Astrocyte (in vitro differentiated cells and primary cell): ENCODE data around the gene TMEM87B. TPM values are rescaled to one million over a fixed set of nuclear protein-coding genes. Genes with fewer than 3 reads are reported as not detected.

Experiments
- DNase-seq: peaks from one replicate; pipeline ENCODE4 v3.0.0-alpha.2; 2010; ENCODE audit warnings: low read depth
- FAIRE-seq: peaks from 2 replicates; lab custom pipeline; 2011; peaks lifted over from hg19 to GRCh38; lab: Jason Lieb, UNC
- H2AFZ ChIP-seq: 2 replicates; pipeline ENCODE4 v1.6.0; 2012; ENCODE audit warnings: low read depth, low read length, inconsistent platforms
- H3K27ac ChIP-seq: 2 replicates; pipeline ENCODE4 v1.5.1; 2011; ENCODE audit warnings: low read depth, low read length, inconsistent platforms
- H3K27me3 ChIP-seq: 2 replicates; pipeline ENCODE4 v1.6.0; 2011; ENCODE audit warnings: low read length, inconsistent platforms; ENCODE audit not compliant: insufficient read depth
- H3K36me3 ChIP-seq: 2 replicates; pipeline ENCODE4 v1.5.1; 2011; ENCODE audit warnings: low read length, inconsistent platforms; ENCODE audit not compliant: insufficient read depth
- H3K4me1 ChIP-seq: 2 replicates; pipeline ENCODE4 v1.5.1; 2011; ENCODE audit warnings: low read length, inconsistent platforms; ENCODE audit not compliant: insufficient read depth
- H3K4me2 ChIP-seq: 2 replicates; pipeline ENCODE4 v1.6.0; 2012; ENCODE audit warnings: low read length, inconsistent platforms
- H3K4me3 ChIP-seq: 2 replicates; pipeline ENCODE4 v1.5.1; 2011; ENCODE audit warnings: low read depth, mild to moderate bottlenecking, low read length, inconsistent platforms; ENCODE audit not compliant: insufficient read depth
- H3K79me2 ChIP-seq: 2 replicates; pipeline ENCODE4 v1.6.0; 2012; ENCODE audit warnings: mild to moderate bottlenecking, low read length, inconsistent platforms; ENCODE audit not compliant: insufficient read depth
- H3K9ac ChIP-seq: 2 replicates; pipeline ENCODE4 v1.6.0; 2012; ENCODE audit warnings: mild to moderate bottlenecking, low read length, inconsistent platforms
- H3K9me3 ChIP-seq: 2 replicates; pipeline ENCODE4 v1.5.1; 2012; ENCODE audit warnings: low read depth, mild to moderate bottlenecking, low read length, inconsistent platforms; ENCODE audit not compliant: insufficient read depth
- H4K20me1 ChIP-seq: 2 replicates; pipeline ENCODE4 v1.6.0; 2012; ENCODE audit warnings: low read length, inconsistent platforms; ENCODE audit not compliant: insufficient read depth
- H3K27ac Mint-ChIP-seq: one replicate; pipeline ENCODE4 v1.8.0; 2021; ENCODE audit warnings: mild to moderate bottlenecking, mixed read lengths; ENCODE audit not compliant: unreplicated experiment
- H3K27me3 Mint-ChIP-seq: one replicate; pipeline ENCODE4 v1.8.0; 2021; ENCODE audit warnings: low read depth, mixed read lengths; ENCODE audit not compliant: unreplicated experiment
- H3K36me3 Mint-ChIP-seq: one replicate; pipeline ENCODE4 v1.8.0; 2021; ENCODE audit warnings: low read depth, mixed read lengths; ENCODE audit not compliant: unreplicated experiment
- H3K4me1 Mint-ChIP-seq: one replicate; pipeline ENCODE4 v1.8.0; 2021; ENCODE audit warnings: low read depth, mixed read lengths; ENCODE audit not compliant: unreplicated experiment
- H3K4me3 Mint-ChIP-seq: one replicate; pipeline ENCODE4 v1.8.0; 2021; ENCODE audit warnings: mild to moderate bottlenecking, moderate library complexity, mixed read lengths; ENCODE audit not compliant: unreplicated experiment
- H3K9me3 Mint-ChIP-seq: one replicate; pipeline ENCODE4 v1.8.0; 2021; ENCODE audit warnings: mild to moderate bottlenecking, mixed read lengths; ENCODE audit not compliant: unreplicated experiment
- EZH2 ChIP-seq: IDR thresholded peaks from 2 replicates; pipeline ENCODE4 v1.6.1; 2012; ENCODE audit warnings: mild to moderate bottlenecking, low read length, inconsistent platforms; ENCODE audit not compliant: insufficient read depth
- total RNA-seq: library from RNA; stranded (reverse); gene quantifications from 2 replicates; pipeline ENCODE4 v1.2.1, GENCODE V29; 2021
- TF ChIP-seq, protein P1 (sequence below): IDR thresholded peaks from 2 replicates; pipeline ENCODE4 v1.5.1; 2011; ENCODE audit warnings: low read depth, mild to moderate bottlenecking, inconsistent platforms, low read length, moderate library complexity; ENCODE audit not compliant: insufficient read depth

The TMEM87B gene
- total RNA-seq, 1 donor from 2014 or later = 27.2 TPM

- TF ChIP-seq EZH2 = no peak
- TF ChIP-seq, protein P1, sequence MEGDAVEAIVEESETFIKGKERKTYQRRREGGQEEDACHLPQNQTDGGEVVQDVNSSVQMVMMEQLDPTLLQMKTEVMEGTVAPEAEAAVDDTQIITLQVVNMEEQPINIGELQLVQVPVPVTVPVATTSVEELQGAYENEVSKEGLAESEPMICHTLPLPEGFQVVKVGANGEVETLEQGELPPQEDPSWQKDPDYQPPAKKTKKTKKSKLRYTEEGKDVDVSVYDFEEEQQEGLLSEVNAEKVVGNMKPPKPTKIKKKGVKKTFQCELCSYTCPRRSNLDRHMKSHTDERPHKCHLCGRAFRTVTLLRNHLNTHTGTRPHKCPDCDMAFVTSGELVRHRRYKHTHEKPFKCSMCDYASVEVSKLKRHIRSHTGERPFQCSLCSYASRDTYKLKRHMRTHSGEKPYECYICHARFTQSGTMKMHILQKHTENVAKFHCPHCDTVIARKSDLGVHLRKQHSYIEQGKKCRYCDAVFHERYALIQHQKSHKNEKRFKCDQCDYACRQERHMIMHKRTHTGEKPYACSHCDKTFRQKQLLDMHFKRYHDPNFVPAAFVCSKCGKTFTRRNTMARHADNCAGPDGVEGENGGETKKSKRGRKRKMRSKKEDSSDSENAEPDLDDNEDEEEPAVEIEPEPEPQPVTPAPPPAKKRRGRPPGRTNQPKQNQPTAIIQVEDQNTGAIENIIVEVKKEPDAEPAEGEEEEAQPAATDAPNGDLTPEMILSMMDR = no peak
- H3K27ac Mint-ChIP-seq = no peak overlapping the region
- no peak overlapping the region for H3K4me3 ChIP-seq
- DNase-seq = no peak
- H3K4me1 Mint-ChIP-seq = peaks cover 14% of the 10 kb centered on the region
- H3K36me3 ChIP-seq = no peaks in the 10 kb centered on the region
- no peaks in the 10 kb centered on the region for H3K79me2 ChIP-seq
- H3K9me3 ChIP-seq = no peaks in the 10 kb centered on the region
- peaks cover 4% of the 10 kb centered on the region for H3K27me3 Mint-ChIP-seq
- no peak overlapping the region for H3K4me2 ChIP-seq
- peak overlapping the region; percentile 34 for H3K4me3 Mint-ChIP-seq
- H3K4me1 ChIP-seq = peaks cover 6% of the 10 kb centered on the region
- FAIRE-seq = no peak
- no peak overlapping the region for H3K27ac ChIP-seq
- peaks cover 1% of the 10 kb centered on the region for H3K9me3 Mint-ChIP-seq
- no peak overlapping the region for H3K9ac ChIP-seq
- no peaks in the 10 kb centered on the region for H3K36me3 Mint-ChIP-seq
- H4K20me1 ChIP-seq = no peaks in the 10 kb centered on the region
- no peak overlapping the region for H2AFZ ChIP-seq
- H3K27me3 ChIP-seq = no peaks in the 10 kb centered on the region
Measured at GRCh38 chr2:112155331-112156151, 100.5 kb downstream of the TMEM87B start.

- Mint-ChIP-seq H3K27ac (no peak overlapping the region), H3K4me3 (no peak overlapping the region), H3K27me3 (peaks cover 4% of the 10 kb centered on the region), H3K4me1 (peaks cover 6% of the 10 kb centered on the region), H3K9me3 (peaks cover 1% of the 10 kb centered on the region), H3K36me3 (no peaks in the 10 kb centered on the region)
- no peak overlapping the region for H3K9ac ChIP-seq
- FAIRE-seq (no peak), DNase-seq (peak; percentile 69)
- TF ChIP-seq, protein P1 = no peak
- no peak for TF ChIP-seq EZH2
- no peaks in the 10 kb centered on the region for H4K20me1 ChIP-seq
- no peak overlapping the region for H3K4me3 ChIP-seq
- no peaks in the 10 kb centered on the region for H3K27me3 ChIP-seq
- no peaks in the 10 kb centered on the region for H3K79me2 ChIP-seq
- peak overlapping the region; percentile 37 for H2AFZ ChIP-seq
- H3K27ac ChIP-seq = no peak overlapping the region
- H3K4me1 ChIP-seq = no peaks in the 10 kb centered on the region
- H3K36me3 ChIP-seq = no peaks in the 10 kb centered on the region
- peak overlapping the region; percentile 27 for H3K4me2 ChIP-seq
- H3K9me3 ChIP-seq = no peaks in the 10 kb centered on the region
Measured at GRCh38 chr2:112156152-112156986, 101.3 kb downstream of the TMEM87B start.
